Kidney (tissue), 14 donors: ENCODE results near the gene ZFAND3. TPM values are rescaled to one million over a fixed set of nuclear protein-coding genes. Genes with fewer than 3 reads are reported as not detected.

Experiments
- DNase-seq, 5 donors: peaks; one replicate each; pipeline ENCODE4 v3.0.0-alpha.2; 2013 to 2020
- FAIRE-seq: peaks from 2 replicates; lab custom pipeline; 2012; peaks lifted over from hg19 to GRCh38; lab: Jason Lieb, UNC
- H3K27ac ChIP-seq, 2 donors: one replicate each; pipeline ENCODE4 v1.7.0; 2013; ENCODE audit warnings: low read depth in 2 of 2, low read length in 2 of 2, inconsistent platforms in 1 of 2
- H3K27me3 ChIP-seq: one replicate; pipeline ENCODE4 v1.7.1; 2013; ENCODE audit warnings: low read length, inconsistent platforms; ENCODE audit not compliant: control insufficient read depth, insufficient read depth
- H3K36me3 ChIP-seq, 3 donors: one replicate each; pipeline versions ENCODE4 v1.7.0 to v1.7.1; 2013; ENCODE audit warnings: low read length in 3 of 3, control low read depth in 1 of 3, inconsistent platforms in 1 of 3; ENCODE audit not compliant: insufficient read depth in 3 of 3, control insufficient read depth in 2 of 3
- H3K4me1 ChIP-seq, 3 donors: one replicate each; pipeline versions ENCODE4 v1.7.0 to v1.7.1; 2013; ENCODE audit warnings: low read length in 3 of 3, inconsistent platforms in 1 of 3, low read depth in 1 of 3; ENCODE audit not compliant: control insufficient read depth in 2 of 3, insufficient read depth in 2 of 3
- H3K4me3 ChIP-seq, 3 donors: one replicate each; pipeline versions ENCODE4 v1.7.0 to v1.8.1; 2013; ENCODE audit warnings: low read length in 3 of 3, control low read depth in 1 of 3, inconsistent platforms in 1 of 3
- H3K9ac ChIP-seq, 3 donors: one replicate each; pipeline versions ENCODE4 v1.7.0 to v1.7.1; 2013; ENCODE audit warnings: low read length in 3 of 3, control low read depth in 1 of 3, inconsistent platforms in 1 of 3
- H3K9me3 ChIP-seq, 3 donors: one replicate each; pipeline versions ENCODE4 v1.7.0 to v1.7.1; 2013; ENCODE audit warnings: low read length in 3 of 3, control low read depth in 1 of 3, inconsistent platforms in 1 of 3; ENCODE audit not compliant: control insufficient read depth in 2 of 3, insufficient read depth in 1 of 3
- intact Hi-C: fragments of 100-400 bp; cut with DNase I; formaldehyde crosslinking; loops from one replicate; pipeline ENCODE4 v1.11.1; 2022
- polyA plus RNA-seq: library from polyadenylated mRNA; stranded (reverse); fragments of 350-450 nt; fragmentation: Illumina TruSeq; extraction: RNeasy Lipid Tissue Mini Kit (QIAGEN cat#74804); gene quantifications from one replicate; pipeline ENCODE4 v1.2.3, GENCODE V29; 2014; ENCODE audit warnings: low read depth, low replicate concordance; ENCODE audit not compliant: insufficient read depth
- total RNA-seq: library from RNA; stranded (reverse); fragmentation: NEBNext Ultra II Directional; extraction: Animal tissue kit (Norgen Biotek cat#: 25700); gene quantifications from one replicate; pipeline ENCODE4 v1.2.1, GENCODE V29; 2021
- TF ChIP-seq, protein P1 (sequence below): IDR thresholded peaks from 3 replicates; pipeline ENCODE4 v1.5.1; 2012; ENCODE audit warnings: mild to moderate bottlenecking, moderate library complexity, borderline replicate concordance; ENCODE audit not compliant: insufficient read depth; ENCODE audit errors: extremely low read depth
- donor health status: control.
- donor health status: control.
- donor health status: control.
- donor health status: control.
- donor health status: control.
- donor health status: DM: yes; HTN: yes; CAD: no.
- donor health status: Normal renal cell carcinoma (clear cell type).

The ZFAND3 gene
- total and polyA plus RNA-seq, 2 donors from 2014 or later: 44.6 to 104 TPM

DNA sequence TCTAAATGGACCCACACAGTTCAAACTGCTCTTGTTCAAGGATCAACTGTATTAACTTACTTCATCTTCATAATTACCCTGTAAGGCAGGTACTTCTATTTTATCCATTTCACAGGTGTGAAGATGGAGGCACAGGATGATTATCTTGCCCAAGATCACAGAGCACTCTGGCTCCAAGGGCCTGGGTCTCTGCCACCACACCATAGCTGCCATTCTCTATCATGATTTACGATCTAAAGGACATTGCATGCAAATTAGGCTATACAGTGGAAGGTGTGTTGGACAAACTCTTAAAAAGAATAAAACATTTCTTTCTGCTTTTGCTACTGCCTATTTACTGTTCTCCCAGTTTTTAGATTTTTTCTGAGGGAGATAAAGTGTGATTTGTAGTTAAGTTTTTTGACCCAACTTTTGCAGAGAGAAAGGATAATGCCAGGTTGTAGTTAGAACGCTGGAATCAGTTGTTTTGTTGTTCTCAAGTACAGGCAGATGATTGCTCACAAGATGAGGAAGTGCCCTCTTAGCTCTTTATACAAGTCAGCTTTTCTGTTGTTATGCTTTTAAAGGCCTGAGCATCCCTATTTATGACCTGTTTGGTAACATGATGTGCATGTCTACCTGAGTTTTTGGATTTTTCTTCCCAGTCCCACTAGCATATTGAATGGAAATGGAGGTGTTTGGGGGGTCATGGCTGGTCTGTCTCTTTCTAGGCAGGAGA lies 247.9 kb downstream of the ZFAND3 start:
- TF ChIP-seq, protein P1, sequence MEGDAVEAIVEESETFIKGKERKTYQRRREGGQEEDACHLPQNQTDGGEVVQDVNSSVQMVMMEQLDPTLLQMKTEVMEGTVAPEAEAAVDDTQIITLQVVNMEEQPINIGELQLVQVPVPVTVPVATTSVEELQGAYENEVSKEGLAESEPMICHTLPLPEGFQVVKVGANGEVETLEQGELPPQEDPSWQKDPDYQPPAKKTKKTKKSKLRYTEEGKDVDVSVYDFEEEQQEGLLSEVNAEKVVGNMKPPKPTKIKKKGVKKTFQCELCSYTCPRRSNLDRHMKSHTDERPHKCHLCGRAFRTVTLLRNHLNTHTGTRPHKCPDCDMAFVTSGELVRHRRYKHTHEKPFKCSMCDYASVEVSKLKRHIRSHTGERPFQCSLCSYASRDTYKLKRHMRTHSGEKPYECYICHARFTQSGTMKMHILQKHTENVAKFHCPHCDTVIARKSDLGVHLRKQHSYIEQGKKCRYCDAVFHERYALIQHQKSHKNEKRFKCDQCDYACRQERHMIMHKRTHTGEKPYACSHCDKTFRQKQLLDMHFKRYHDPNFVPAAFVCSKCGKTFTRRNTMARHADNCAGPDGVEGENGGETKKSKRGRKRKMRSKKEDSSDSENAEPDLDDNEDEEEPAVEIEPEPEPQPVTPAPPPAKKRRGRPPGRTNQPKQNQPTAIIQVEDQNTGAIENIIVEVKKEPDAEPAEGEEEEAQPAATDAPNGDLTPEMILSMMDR: no peak
- H3K4me1 ChIP-seq: no peaks in the 10 kb centered on the region
- no peak for FAIRE-seq
- H3K4me3 ChIP-seq: no peak overlapping the region
- H3K27ac ChIP-seq: no peak overlapping the region
- no peaks in the 10 kb centered on the region for H3K27me3 ChIP-seq
- no peaks in the 10 kb centered on the region for H3K9me3 ChIP-seq
- intact Hi-C loops: no loop called here
- H3K9ac ChIP-seq: no peak overlapping the region
- peaks cover 6 to 12% (median 6%) of the 10 kb centered on the region in 3 donors for H3K36me3 ChIP-seq
- no peak for DNase-seq

DNA sequence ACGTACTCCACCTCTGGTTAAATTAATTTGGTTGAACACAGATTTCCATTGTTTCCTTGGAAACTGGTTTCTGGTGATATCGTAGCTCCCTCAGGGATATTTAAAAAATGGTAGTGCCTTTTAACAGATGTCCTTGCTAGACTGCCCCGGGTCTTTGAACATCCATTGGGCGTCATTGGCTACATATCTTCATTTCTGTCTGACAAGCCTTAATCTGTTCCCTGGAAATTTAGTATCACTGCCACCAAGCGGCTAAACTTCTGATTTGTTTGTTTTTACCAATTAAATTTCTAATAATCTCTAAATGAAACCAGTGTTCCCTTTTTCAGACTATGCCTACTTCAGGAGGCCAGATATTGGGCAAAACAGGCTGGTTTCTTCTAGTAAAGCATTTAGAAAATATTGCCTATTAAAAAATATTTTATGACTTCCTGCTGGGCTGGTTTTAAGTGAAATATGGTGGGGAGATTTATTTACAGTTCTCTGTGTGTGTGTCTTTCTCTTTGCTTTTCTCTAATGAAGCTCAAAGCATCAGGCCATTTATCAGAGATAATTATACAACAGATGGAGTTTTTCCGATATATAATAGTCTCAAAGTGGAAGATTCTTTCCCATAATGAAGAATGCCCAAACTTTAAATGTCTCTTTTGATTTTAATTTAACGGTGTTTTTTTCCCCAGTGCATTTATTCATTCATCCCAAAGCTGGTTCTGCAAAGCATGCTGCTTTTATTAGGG lies 249.5 kb downstream of the ZFAND3 start:
- FAIRE-seq: no peak
- Histone ChIP-seq H3K4me1 (peaks cover 0 to 4% (median 0%) of the 10 kb centered on the region in 3 donors), H3K9ac (no peak overlapping the region), H3K36me3 (peaks cover 0 to 2% (median 0%) of the 10 kb centered on the region in 3 donors), H3K4me3 (no peak overlapping the region), H3K27me3 (no peaks in the 10 kb centered on the region), H3K27ac (no peak overlapping the region), H3K9me3 (no peaks in the 10 kb centered on the region)
- DNase-seq: peak in 2 of 5 donors; percentile 41 to 49
- intact Hi-C loops: no loop called here
- TF ChIP-seq, protein P1: peak; percentile 3

DNA sequence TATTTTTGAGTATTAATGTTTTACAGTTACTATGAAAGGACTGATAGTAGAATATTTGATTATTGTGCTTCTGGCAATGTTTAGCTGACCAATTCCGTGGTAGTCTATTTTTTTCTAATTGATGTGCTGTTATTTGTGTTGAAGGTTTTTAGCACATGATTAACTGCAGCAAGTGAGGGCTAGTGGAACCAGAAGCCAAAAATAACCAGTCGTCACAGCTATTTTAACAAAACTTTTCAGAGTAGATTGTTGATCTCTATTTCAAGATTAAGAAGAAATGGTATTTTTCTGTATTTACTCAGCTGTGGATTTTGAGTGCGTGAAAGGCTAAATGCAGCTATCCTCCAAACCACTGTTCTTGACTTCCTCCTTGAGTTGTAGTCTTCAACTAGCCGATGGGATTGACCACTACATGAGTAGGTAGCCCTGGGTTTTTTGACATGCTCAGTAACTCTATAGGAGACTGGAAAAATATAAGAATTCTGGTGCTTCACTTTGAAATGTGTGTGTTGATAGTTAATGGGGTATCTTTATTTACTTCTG lies 258.0 kb downstream of the ZFAND3 start:
- no peak overlapping the region for H3K9ac ChIP-seq
- TF ChIP-seq, protein P1: no peak
- no peak overlapping the region for H3K27ac ChIP-seq
- DNase-seq (peak in 1 of 5 donors; percentile 15), FAIRE-seq (no peak)
- H3K4me3 ChIP-seq: no peak overlapping the region
- intact Hi-C loops: no loop called here
- H3K36me3 ChIP-seq: no peaks in the 10 kb centered on the region
- H3K4me1 ChIP-seq: peaks cover 0 to 7% (median 3%) of the 10 kb centered on the region in 3 donors
- H3K9me3 ChIP-seq: no peaks in the 10 kb centered on the region
- H3K27me3 ChIP-seq: no peaks in the 10 kb centered on the region
